Endothelial cell (in vitro differentiated cells): ENCODE data around the gene C5orf46. TPM values are rescaled to one million over a fixed set of nuclear protein-coding genes. Genes with fewer than 3 reads are reported as not detected.
A peak's percentile ranks its signal among the peaks of the same experiment; 100 is the strongest.

ENCODE experiments used
- DNase-seq: peaks from one replicate; pipeline ENCODE4 v3.0.0; 2021; ENCODE audit warnings: low spot score
- H3K27ac Mint-ChIP-seq: one replicate; pipeline ENCODE4 v1.8.0; 2021; ENCODE audit warnings: mixed read lengths, inconsistent platforms; ENCODE audit not compliant: unreplicated experiment
- H3K27me3 Mint-ChIP-seq: one replicate; pipeline ENCODE4 v1.8.0; 2021; ENCODE audit warnings: mild to moderate bottlenecking, moderate library complexity, mixed read lengths, inconsistent platforms; ENCODE audit not compliant: unreplicated experiment
- H3K36me3 Mint-ChIP-seq: one replicate; pipeline ENCODE4 v1.8.0; 2021; ENCODE audit warnings: mild to moderate bottlenecking, low read depth, mixed read lengths, inconsistent platforms; ENCODE audit not compliant: unreplicated experiment
- H3K4me1 Mint-ChIP-seq: one replicate; pipeline ENCODE4 v1.8.0; 2021; ENCODE audit warnings: mild to moderate bottlenecking, mixed read lengths, inconsistent platforms; ENCODE audit not compliant: unreplicated experiment
- H3K4me3 Mint-ChIP-seq: one replicate; pipeline ENCODE4 v1.8.0; 2021; ENCODE audit warnings: mild to moderate bottlenecking, mixed read lengths, inconsistent platforms; ENCODE audit not compliant: unreplicated experiment
- H3K9me3 Mint-ChIP-seq: one replicate; pipeline ENCODE4 v1.8.0; 2021; ENCODE audit warnings: mixed read lengths, inconsistent platforms; ENCODE audit not compliant: unreplicated experiment
- CTCF ChIP-seq: fragments of 200-600 bp; sonication (generic); IDR thresholded peaks from one replicate; pipeline ENCODE4 v1.5.0; 2021; ENCODE audit warnings: antibody characterized with exemption; ENCODE audit not compliant: unreplicated experiment
- total RNA-seq: library from RNA; stranded (reverse); fragmentation: NEBNext Ultra II Directional; extraction: Animal tissue kit (Norgen Biotek cat#: 25700); gene quantifications from one replicate; pipeline ENCODE4 v1.2.1, GENCODE V29; 2021; ENCODE audit not compliant: unreplicated experiment

Gene C5orf46
- total RNA-seq, 1 donor from 2014 or later: not detected

- Mint-ChIP-seq H3K9me3 (no peaks in the 10 kb centered on the region), H3K27ac (no peak overlapping the region), H3K27me3 (no peaks in the 10 kb centered on the region), H3K36me3 (no peaks in the 10 kb centered on the region), H3K4me3 (no peak overlapping the region), H3K4me1 (peaks cover 2% of the 10 kb centered on the region)
- DNase-seq: no peak
- no peak for TF ChIP-seq CTCF
Measured at GRCh38 chr5:147858565-147858964, 47.8 kb downstream of the C5orf46 start.

DNA sequence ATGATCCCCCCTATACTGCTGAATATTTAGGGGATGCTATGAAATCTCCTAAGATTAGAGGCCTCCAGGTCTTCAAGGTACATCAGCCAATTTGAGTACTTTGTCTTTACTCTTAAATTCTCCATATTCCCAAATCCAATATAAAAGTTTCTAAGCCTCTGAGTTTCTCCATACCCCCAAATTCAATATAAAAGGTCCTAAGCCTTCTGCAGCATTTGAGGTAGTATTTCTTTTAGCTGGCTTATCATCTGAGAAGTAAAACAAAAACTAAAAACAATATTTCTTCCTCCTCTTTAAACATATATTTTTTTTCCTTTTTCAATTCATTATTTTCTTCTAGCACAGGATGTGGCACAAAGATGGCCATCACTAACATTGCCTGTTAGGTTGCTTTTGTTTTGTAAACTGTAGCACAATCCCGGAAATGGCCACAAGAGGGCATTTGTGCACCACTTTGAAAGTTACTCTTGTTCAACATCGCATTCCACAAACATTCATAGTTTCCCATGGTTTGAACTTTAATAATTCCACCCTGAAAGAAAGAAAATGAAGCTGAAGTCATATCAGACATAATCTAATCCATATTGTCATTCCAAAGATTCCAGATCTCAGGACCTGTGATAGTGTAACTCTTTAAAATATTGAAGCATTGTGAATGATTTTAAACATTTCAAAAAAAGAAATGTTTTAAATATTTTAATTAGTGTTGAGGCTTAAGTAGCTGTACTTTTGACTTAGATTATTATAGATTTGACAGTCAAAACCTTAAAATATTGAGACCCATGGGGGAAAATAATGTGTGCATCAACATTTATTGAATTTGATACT, 48.8 kb downstream of the C5orf46 start:
- no peaks in the 10 kb centered on the region for H3K36me3 Mint-ChIP-seq
- no peak overlapping the region for H3K4me3 Mint-ChIP-seq
- H3K4me1 Mint-ChIP-seq: peaks cover 4% of the 10 kb centered on the region
- H3K27ac Mint-ChIP-seq: no peak overlapping the region
- TF ChIP-seq CTCF: peak; percentile 80
- peak; percentile 65 for DNase-seq
- no peaks in the 10 kb centered on the region for H3K27me3 Mint-ChIP-seq
- no peaks in the 10 kb centered on the region for H3K9me3 Mint-ChIP-seq

DNA sequence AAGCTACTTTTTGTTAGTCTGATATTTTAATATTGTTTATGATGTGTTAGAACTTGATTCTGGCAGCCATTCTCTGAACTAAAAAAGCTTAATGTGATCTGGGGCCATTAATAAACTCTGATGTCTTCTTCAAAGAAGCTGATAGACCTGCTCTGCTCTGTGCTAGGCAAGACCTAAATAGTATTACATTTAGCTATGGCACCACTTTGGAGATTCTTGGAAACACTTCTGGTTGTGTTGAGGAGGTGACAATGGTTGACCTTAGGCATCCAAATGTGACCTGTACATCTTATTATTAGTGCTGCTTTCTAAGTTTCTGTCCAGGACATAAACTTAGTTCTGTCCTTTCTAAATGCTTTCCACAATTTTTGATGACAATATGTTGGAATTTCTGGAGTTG, 49.5 kb downstream of the C5orf46 start:
- TF ChIP-seq CTCF: no peak
- Mint-ChIP-seq H3K36me3 (no peaks in the 10 kb centered on the region), H3K4me3 (no peak overlapping the region), H3K9me3 (no peaks in the 10 kb centered on the region), H3K4me1 (peaks cover 4% of the 10 kb centered on the region), H3K27me3 (no peaks in the 10 kb centered on the region), H3K27ac (no peak overlapping the region)
- no peak for DNase-seq

DNA sequence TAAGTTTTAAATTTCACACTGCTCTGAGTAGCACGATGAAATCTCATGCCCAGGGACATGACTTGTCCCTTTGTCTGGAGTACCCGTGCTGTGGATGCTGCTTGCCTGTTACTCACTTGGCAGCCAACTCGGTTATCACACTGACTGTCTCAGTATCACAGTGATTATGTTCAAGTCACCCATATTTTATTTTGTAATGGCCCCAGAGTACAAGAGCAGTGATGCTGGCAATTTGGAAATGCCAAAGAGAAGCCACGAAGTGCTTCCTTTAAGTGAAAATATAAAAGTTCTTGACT, 50.6 kb downstream of the C5orf46 start:
- Mint-ChIP-seq H3K27ac (no peak overlapping the region), H3K27me3 (no peaks in the 10 kb centered on the region), H3K4me3 (no peak overlapping the region), H3K36me3 (no peaks in the 10 kb centered on the region), H3K4me1 (peaks cover 4% of the 10 kb centered on the region), H3K9me3 (no peaks in the 10 kb centered on the region)
- DNase-seq: no peak
- no peak for TF ChIP-seq CTCF

- no peaks in the 10 kb centered on the region for H3K9me3 Mint-ChIP-seq
- no peak for TF ChIP-seq CTCF
- H3K27ac Mint-ChIP-seq: no peak overlapping the region
Measured at GRCh38 chr5:147854894-147855773, 51.2 kb downstream of the C5orf46 start.

More at GRCh38 chr5:147854894-147855773, 51.2 kb downstream of the C5orf46 start:
- Mint-ChIP-seq H3K36me3 (no peaks in the 10 kb centered on the region), H3K4me1 (peaks cover 4% of the 10 kb centered on the region), H3K4me3 (no peak overlapping the region), H3K27me3 (no peaks in the 10 kb centered on the region)
- no peak for DNase-seq
